Measurements from ENCODE around the gene ACSF3.
"Not testable (repeated sequence)": the region's sequence is repeated elsewhere in the genome, so short reads cannot be mapped to it uniquely, and the experiment has no call there.

Gene ACSF3

GRCh38 chr16:89056592-89056991 lies 37.1 kb upstream of the ACSF3 start:
- no peak for DNase-seq

GRCh38 chr16:89057738-89058137 lies 35.9 kb upstream of the ACSF3 start:
- DNase-seq = no peak

- DNase-seq = no peak
Measured at GRCh38 chr16:89058812-89059211, 34.8 kb upstream of the ACSF3 start.

- DNase-seq = no peak
Measured at GRCh38 chr16:89060207-89060794, 33.4 kb upstream of the ACSF3 start.

GRCh38 chr16:89061086-89061485 lies 32.6 kb upstream of the ACSF3 start:
- no peak for DNase-seq

GRCh38 chr16:89061590-89062380 lies 31.9 kb upstream of the ACSF3 start:
- no peak for DNase-seq

- no peak for DNase-seq
Measured at GRCh38 chr16:89062389-89063345, 31.0 kb upstream of the ACSF3 start.

- DNase-seq = no peak
Measured at GRCh38 chr16:89063768-89064320, 29.8 kb upstream of the ACSF3 start.

- no peak for DNase-seq
Measured at GRCh38 chr16:89064606-89065457, 28.8 kb upstream of the ACSF3 start.

- no peak for DNase-seq
Measured at GRCh38 chr16:89065458-89065822, 28.2 kb upstream of the ACSF3 start.

GRCh38 chr16:89066721-89067120 lies 26.9 kb upstream of the ACSF3 start:
- no peak for DNase-seq

GRCh38 chr16:89067677-89068443 lies 25.8 kb upstream of the ACSF3 start:
- DNase-seq = no peak

GRCh38 chr16:89068814-89069616 lies 24.6 kb upstream of the ACSF3 start:
- not testable (repeated sequence) for DNase-seq

GRCh38 chr16:89069920-89070319 lies 23.7 kb upstream of the ACSF3 start:
- no peak for DNase-seq

- DNase-seq = no peak
Measured at GRCh38 chr16:89070590-89070989, 23.1 kb upstream of the ACSF3 start.

- DNase-seq = peak; percentile 62
Measured at GRCh38 chr16:89071686-89072547, 21.7 kb upstream of the ACSF3 start.

GRCh38 chr16:89072548-89073130 lies 21.0 kb upstream of the ACSF3 start:
- DNase-seq = no peak

GRCh38 chr16:89073346-89074071 lies 20.1 kb upstream of the ACSF3 start:
- DNase-seq = no peak
